Neural cell (in vitro differentiated cells): ENCODE data around the gene ADAMTS19.

Experiments
- EP300 ChIP-seq: fragments of 450-650 bp; conservative IDR thresholded peaks from 2 replicates; pipeline ENCODE4 v1.6.1; 2014; ENCODE audit warnings: antibody characterized with exemption, mild to moderate bottlenecking, moderate library complexity; ENCODE audit not compliant: poor library complexity, severe bottlenecking
- EZH2 ChIP-seq: fragments of 200-600, 300-800 bp; shearing (Covaris generic), sonication (generic); IDR thresholded peaks from 2 replicates; pipeline ENCODE4 v1.6.1; 2014; ENCODE audit warnings: antibody characterized with exemption, low read length, borderline replicate concordance, mild to moderate bottlenecking; ENCODE audit not compliant: insufficient read depth, poor library complexity, severe bottlenecking
- MXI1 ChIP-seq: fragments of 450-650 bp; conservative IDR thresholded peaks from 2 replicates; pipeline ENCODE4 v1.6.1; 2014; ENCODE audit warnings: antibody characterized with exemption, mild to moderate bottlenecking; ENCODE audit not compliant: poor library complexity, severe bottlenecking
- POLR2AphosphoS5 ChIP-seq: IDR thresholded peaks from 2 replicates; pipeline ENCODE4 v1.6.1; 2012
- RAD21 ChIP-seq: fragments of 450-650 bp; conservative IDR thresholded peaks from 2 replicates; pipeline ENCODE4 v1.6.1; 2014; ENCODE audit warnings: antibody characterized with exemption, mild to moderate bottlenecking, moderate library complexity
- SMC3 ChIP-seq: fragments of 450-650 bp; conservative IDR thresholded peaks from 2 replicates; pipeline ENCODE4 v1.6.1; 2014; ENCODE audit warnings: antibody characterized with exemption, mild to moderate bottlenecking, moderate library complexity; ENCODE audit not compliant: poor library complexity
- TAF1 ChIP-seq: IDR thresholded peaks from 2 replicates; pipeline ENCODE4 v1.6.1; 2012; ENCODE audit warnings: low read depth
- TF ChIP-seq, protein P1 (sequence below): fragments of 450-650 bp; IDR thresholded peaks from 2 replicates; pipeline ENCODE4 v1.5.1; 2014; ENCODE audit warnings: antibody characterized with exemption, mild to moderate bottlenecking, moderate library complexity; ENCODE audit not compliant: poor library complexity, severe bottlenecking
- TF ChIP-seq, protein P2 (sequence below): IDR thresholded peaks from 2 replicates; pipeline ENCODE4 v1.6.1; 2012; ENCODE audit warnings: borderline replicate concordance

DNA sequence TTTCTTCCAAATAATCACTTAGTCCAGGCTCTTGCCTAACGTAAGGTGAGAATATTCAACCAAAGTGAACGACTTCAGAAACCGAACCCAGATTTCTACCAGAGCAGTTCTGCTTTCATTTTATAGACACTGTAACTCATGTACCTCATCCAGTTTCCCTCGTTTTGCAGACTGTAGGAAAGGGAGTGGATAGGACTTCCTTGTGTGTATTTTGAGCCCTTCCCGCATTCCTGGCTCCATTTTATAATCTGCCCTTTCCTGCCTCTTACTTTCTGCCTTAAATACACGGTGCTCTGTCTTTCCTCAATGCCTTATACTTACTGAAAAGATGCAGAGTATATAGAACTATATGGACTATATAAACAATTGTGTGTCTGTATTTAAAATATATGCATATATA is 308.6 kb downstream of the ADAMTS19 start:
- TF ChIP-seq, protein P1, sequence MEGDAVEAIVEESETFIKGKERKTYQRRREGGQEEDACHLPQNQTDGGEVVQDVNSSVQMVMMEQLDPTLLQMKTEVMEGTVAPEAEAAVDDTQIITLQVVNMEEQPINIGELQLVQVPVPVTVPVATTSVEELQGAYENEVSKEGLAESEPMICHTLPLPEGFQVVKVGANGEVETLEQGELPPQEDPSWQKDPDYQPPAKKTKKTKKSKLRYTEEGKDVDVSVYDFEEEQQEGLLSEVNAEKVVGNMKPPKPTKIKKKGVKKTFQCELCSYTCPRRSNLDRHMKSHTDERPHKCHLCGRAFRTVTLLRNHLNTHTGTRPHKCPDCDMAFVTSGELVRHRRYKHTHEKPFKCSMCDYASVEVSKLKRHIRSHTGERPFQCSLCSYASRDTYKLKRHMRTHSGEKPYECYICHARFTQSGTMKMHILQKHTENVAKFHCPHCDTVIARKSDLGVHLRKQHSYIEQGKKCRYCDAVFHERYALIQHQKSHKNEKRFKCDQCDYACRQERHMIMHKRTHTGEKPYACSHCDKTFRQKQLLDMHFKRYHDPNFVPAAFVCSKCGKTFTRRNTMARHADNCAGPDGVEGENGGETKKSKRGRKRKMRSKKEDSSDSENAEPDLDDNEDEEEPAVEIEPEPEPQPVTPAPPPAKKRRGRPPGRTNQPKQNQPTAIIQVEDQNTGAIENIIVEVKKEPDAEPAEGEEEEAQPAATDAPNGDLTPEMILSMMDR: no peak
- TF ChIP-seq, protein P2, sequence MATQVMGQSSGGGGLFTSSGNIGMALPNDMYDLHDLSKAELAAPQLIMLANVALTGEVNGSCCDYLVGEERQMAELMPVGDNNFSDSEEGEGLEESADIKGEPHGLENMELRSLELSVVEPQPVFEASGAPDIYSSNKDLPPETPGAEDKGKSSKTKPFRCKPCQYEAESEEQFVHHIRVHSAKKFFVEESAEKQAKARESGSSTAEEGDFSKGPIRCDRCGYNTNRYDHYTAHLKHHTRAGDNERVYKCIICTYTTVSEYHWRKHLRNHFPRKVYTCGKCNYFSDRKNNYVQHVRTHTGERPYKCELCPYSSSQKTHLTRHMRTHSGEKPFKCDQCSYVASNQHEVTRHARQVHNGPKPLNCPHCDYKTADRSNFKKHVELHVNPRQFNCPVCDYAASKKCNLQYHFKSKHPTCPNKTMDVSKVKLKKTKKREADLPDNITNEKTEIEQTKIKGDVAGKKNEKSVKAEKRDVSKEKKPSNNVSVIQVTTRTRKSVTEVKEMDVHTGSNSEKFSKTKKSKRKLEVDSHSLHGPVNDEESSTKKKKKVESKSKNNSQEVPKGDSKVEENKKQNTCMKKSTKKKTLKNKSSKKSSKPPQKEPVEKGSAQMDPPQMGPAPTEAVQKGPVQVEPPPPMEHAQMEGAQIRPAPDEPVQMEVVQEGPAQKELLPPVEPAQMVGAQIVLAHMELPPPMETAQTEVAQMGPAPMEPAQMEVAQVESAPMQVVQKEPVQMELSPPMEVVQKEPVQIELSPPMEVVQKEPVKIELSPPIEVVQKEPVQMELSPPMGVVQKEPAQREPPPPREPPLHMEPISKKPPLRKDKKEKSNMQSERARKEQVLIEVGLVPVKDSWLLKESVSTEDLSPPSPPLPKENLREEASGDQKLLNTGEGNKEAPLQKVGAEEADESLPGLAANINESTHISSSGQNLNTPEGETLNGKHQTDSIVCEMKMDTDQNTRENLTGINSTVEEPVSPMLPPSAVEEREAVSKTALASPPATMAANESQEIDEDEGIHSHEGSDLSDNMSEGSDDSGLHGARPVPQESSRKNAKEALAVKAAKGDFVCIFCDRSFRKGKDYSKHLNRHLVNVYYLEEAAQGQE: no peak
- no peak for TF ChIP-seq TAF1
- no peak for TF ChIP-seq POLR2AphosphoS5
- no peak for TF ChIP-seq EZH2
- TF ChIP-seq RAD21: no peak
- TF ChIP-seq EP300: no peak
- TF ChIP-seq MXI1: no peak
- no peak for TF ChIP-seq SMC3
